ENCODE measurements around the gene HSD11B1. TPM values are rescaled to one million over a fixed set of nuclear protein-coding genes. Genes with fewer than 3 reads are reported as not detected.

The HSD11B1 gene
- total and polyA plus RNA-seq, 2 donors (not counting 3 experiments of a cell fraction or from before 2014, with no cell fraction given), result not detected

- FAIRE-seq, result peak; percentile 8
- H3K9me3 ChIP-seq (replicated peaks; ENCODE audit: control insufficient read depth, insufficient read depth, low read length), result no peaks in the 10 kb centered on the region
- H2AFZ ChIP-seq (ENCODE audit: low read depth, low read length), result peak overlapping the region; percentile 70
- H3K9ac ChIP-seq (replicated peaks; ENCODE audit: extremely low read depth, insufficient read depth, low read length), result no peak overlapping the region
- DNase-seq (ENCODE audit: low read depth, low spot score), result peak; percentile 41
- H3K27ac ChIP-seq (ENCODE audit: insufficient read depth, low read depth, low read length), result no peak overlapping the region
- peaks cover 37 to 70% of the 10 kb centered on the region in 2 experiments for H3K27me3 ChIP-seq (ENCODE audit: control insufficient read depth in 2 of 2, insufficient read depth in 2 of 2, low read length in 2 of 2)
- dilution Hi-C loops (cut with MboI; ENCODE audit: extremely low pct_ligation_motif_present, low sequenced_read_pairs) (loop anchor here (25.0 kb wide), 1 partner anchor 88 kb away; the partner anchor contains the start of gene CAMK1G), intact Hi-C loops (cut with micrococcal nuclease) (no loop called here)
- POLR2A ChIA-PET, result interaction anchor here (0.6 to 1.7 kb wide), 2 partner anchors 23 to 40 kb away, joined by 3 to 4 read pairs; no protein-coding TSS in a partner anchor
- peak overlapping the region; percentile 47 for H3K4me2 ChIP-seq (ENCODE audit: insufficient read depth, low read length)
- H3K9me1 ChIP-seq (replicated peaks; ENCODE audit: control insufficient read depth, extremely low read depth, insufficient read depth, low read length), result no peaks in the 10 kb centered on the region
- no peaks in the 10 kb centered on the region for H4K20me1 ChIP-seq (replicated peaks; ENCODE audit: control insufficient read depth, extremely low read depth, insufficient read depth, low read length)
- H3K79me2 ChIP-seq (ENCODE audit: control insufficient read depth, insufficient read depth, low read length), result no peaks in the 10 kb centered on the region
- H3K4me1 ChIP-seq (ENCODE audit: control insufficient read depth, extremely low read depth, insufficient read depth, low read length), result peaks cover 6% of the 10 kb centered on the region
- no TSS peak for BruUV-seq (replicated peaks)
- CTCF ChIA-PET, result interaction anchor here (0.9 to 3.4 kb wide), 12 partner anchors 15 to 220 kb away, joined by 3 to 14 read pairs (median 4); no protein-coding TSS in a partner anchor
- TF ChIP-seq POLR2A (IDR thresholded peaks at IDR 0.05; ENCODE audit: low read depth, low read length), result no peak
- TF ChIP-seq MAX (IDR thresholded peaks at IDR 0.05; ENCODE audit: insufficient read depth, insufficient read length), result no peak
- no peak for TF ChIP-seq JUN (IDR thresholded peaks at IDR 0.05; ENCODE audit: borderline replicate concordance, insufficient read depth, insufficient read length, low read depth)
- no peak for TF ChIP-seq CTCF (IDR thresholded peaks at IDR 0.05; ENCODE audit: extremely low read depth in 1 of 2, insufficient read depth in 1 of 2, low read depth in 1 of 2, low read length in 2 of 2)
- no peak for TF ChIP-seq MYC (IDR thresholded peaks at IDR 0.05; ENCODE audit: low read depth, low read length)
- no peak for TF ChIP-seq GATA2 (IDR thresholded peaks at IDR 0.05; ENCODE audit: insufficient read depth, insufficient read length, low read depth, low read length)
- no peak for TF ChIP-seq POLR2AphosphoS5 (IDR thresholded peaks at IDR 0.05; ENCODE audit: insufficient read depth, low read depth, low read length)
- TF ChIP-seq FOS (IDR thresholded peaks at IDR 0.05; ENCODE audit: borderline replicate concordance, insufficient read depth, low read length), result no peak
- TF ChIP-seq EZH2 (IDR thresholded peaks at IDR 0.05; ENCODE audit: borderline replicate concordance, low read depth, low read length, severe bottlenecking), result no peak
- H3K4me3 ChIP-seq (replicated peaks in 1 of 3; ENCODE audit: insufficient read depth in 1 of 3, low read depth in 1 of 3, low read length in 3 of 3), result peak overlapping the region in 1 of 3 experiments; percentile 28
- no peaks in the 10 kb centered on the region for H3K36me3 ChIP-seq (ENCODE audit: control insufficient read depth in 2 of 2, extremely low read depth in 1 of 2, insufficient read depth in 2 of 2, low read length in 2 of 2)
These were observed 29.0 kb upstream of the HSD11B1 start for GRCh38 chr1:209675565-209676154.

All from endothelial cell of umbilical vein (primary cell).